ENCODE data around the gene USP3. TPM values are rescaled to one million over a fixed set of nuclear protein-coding genes. Genes with fewer than 3 reads are reported as not detected.
A peak's percentile ranks its signal among the peaks of the same experiment; 100 is the strongest.

Gene USP3
- total RNA-seq, 1 experiment from 2014 or later = 54.2 TPM

DNA sequence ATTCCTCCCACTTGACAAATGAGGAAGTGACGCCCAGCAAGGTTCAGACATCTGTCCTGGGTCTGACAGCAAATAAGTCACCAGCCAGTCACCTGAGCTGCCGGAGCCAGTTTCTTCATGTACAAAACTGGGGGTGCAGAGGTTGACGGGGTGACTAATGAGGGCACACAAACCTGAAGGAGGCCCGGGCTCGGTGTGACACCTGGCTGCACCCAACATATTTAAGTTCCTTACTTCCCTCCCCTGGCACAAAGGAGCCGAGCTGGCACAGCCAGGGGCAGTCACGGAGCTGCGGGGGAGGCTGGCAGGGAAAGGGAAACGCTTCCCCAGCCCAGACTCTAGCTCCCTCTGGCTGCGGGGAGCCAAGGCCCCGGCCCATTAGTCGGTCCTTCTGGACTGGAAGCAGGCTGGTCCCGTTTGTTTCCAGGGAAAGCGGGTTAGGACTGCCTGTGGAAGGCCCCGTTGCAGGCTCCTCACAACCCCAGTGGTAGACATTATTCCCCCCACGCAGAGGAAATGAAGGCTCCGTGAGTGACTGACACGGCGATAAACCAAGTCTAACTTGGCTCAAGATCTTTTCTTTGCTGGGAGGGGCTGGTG, 95.1 kb downstream of the USP3 start:
- peak overlapping the region; percentile 75 for H3K4me3 ChIP-seq (ENCODE audit: low read depth, low read length)
- Mint-ChIP-seq H3K27me3 (ENCODE audit: insufficient read depth, unreplicated experiment) (no peaks in the 10 kb centered on the region), H3K4me3 (ENCODE audit: unreplicated experiment) (peak overlapping the region; percentile 90), H3K4me1 (ENCODE audit: low read depth, unreplicated experiment) (no peaks in the 10 kb centered on the region), H3K36me3 (ENCODE audit: insufficient read depth, unreplicated experiment) (peaks cover 50% of the 10 kb centered on the region), H3K27ac (ENCODE audit: unreplicated experiment) (peak overlapping the region; percentile 74), H3K9me3 (ENCODE audit: unreplicated experiment) (no peaks in the 10 kb centered on the region)
- no TSS peak for BruUV-seq (replicated peaks)
- H3K9me3 ChIP-seq = no peaks in the 10 kb centered on the region
- H3K27me3 ChIP-seq (replicated peaks; ENCODE audit: control insufficient read depth, insufficient read depth, low read length) = no peaks in the 10 kb centered on the region
- peak in 1 of 2 experiments; percentile 57 for DNase-seq
- intact Hi-C loops (cut with micrococcal nuclease; ENCODE audit: unreplicated experiment) = no loop called here
- H3K4me1 ChIP-seq = no peaks in the 10 kb centered on the region; the same call in 1 of the 2 replicates
- ChIA-PET POLR2A (no interaction called here), CTCF (interaction anchor here (0.8 to 2.3 kb wide), 5 partner anchors 11 to 139 kb away, joined by 3 to 7 read pairs (median 5); no protein-coding TSS in a partner anchor)
- TF ChIP-seq, protein P1, sequence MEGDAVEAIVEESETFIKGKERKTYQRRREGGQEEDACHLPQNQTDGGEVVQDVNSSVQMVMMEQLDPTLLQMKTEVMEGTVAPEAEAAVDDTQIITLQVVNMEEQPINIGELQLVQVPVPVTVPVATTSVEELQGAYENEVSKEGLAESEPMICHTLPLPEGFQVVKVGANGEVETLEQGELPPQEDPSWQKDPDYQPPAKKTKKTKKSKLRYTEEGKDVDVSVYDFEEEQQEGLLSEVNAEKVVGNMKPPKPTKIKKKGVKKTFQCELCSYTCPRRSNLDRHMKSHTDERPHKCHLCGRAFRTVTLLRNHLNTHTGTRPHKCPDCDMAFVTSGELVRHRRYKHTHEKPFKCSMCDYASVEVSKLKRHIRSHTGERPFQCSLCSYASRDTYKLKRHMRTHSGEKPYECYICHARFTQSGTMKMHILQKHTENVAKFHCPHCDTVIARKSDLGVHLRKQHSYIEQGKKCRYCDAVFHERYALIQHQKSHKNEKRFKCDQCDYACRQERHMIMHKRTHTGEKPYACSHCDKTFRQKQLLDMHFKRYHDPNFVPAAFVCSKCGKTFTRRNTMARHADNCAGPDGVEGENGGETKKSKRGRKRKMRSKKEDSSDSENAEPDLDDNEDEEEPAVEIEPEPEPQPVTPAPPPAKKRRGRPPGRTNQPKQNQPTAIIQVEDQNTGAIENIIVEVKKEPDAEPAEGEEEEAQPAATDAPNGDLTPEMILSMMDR (IDR thresholded peaks at IDR 0.05; ENCODE audit: insufficient read depth in 1 of 2, low read depth in 1 of 2, low read length in 1 of 2, severe bottlenecking in 1 of 2, unreplicated experiment in 1 of 2) = peak; percentile 23 to 44
- H3K36me3 ChIP-seq (ENCODE audit: control insufficient read depth, insufficient read depth, low read length) = no peaks in the 10 kb centered on the region

DNA sequence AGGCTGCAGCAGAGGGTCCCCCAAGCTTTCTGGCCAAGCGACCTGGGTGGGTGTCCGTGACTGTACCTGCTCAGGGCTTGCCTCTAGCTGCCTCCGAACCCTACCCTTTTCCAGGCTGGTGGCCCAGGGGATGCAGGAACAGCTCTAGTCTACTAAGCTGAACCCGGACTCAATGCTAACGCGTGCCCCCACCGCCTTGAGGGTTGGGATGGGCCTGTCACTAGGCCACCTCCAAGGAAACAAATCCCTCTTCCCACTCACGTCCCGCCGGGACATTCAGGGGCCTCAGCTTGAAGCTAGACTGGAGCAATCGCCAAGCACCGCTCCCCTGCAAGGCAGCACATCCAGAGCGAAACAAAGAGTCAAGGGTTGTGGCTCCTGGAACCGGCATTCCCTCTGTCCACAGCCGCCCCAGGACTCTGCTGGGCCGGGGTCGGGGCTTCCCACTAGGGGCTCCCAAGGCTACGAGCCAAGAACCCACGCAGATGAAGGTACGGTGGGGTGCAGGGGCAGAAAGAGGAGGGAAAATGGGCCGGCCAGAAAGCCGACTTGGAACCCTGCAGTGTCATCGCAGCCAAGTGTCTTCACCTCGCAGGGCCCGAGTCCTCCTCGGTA, 95.7 kb downstream of the USP3 start:
- Mint-ChIP-seq H3K27ac (ENCODE audit: unreplicated experiment) (peak overlapping the region; percentile 74), H3K27me3 (ENCODE audit: insufficient read depth, unreplicated experiment) (no peaks in the 10 kb centered on the region), H3K9me3 (ENCODE audit: unreplicated experiment) (no peaks in the 10 kb centered on the region), H3K4me1 (ENCODE audit: low read depth, unreplicated experiment) (no peaks in the 10 kb centered on the region), H3K4me3 (ENCODE audit: unreplicated experiment) (peak overlapping the region; percentile 90), H3K36me3 (ENCODE audit: insufficient read depth, unreplicated experiment) (peaks cover 50% of the 10 kb centered on the region)
- DNase-seq = no peak
- BruUV-seq (replicated peaks) = no TSS peak
- TF ChIP-seq, protein P1 (IDR thresholded peaks at IDR 0.05; ENCODE audit: insufficient read depth in 1 of 2, low read depth in 1 of 2, low read length in 1 of 2, severe bottlenecking in 1 of 2, unreplicated experiment in 1 of 2) = no peak
- Histone ChIP-seq H3K4me3 (ENCODE audit: low read depth, low read length) (peak overlapping the region; percentile 75), H3K9me3 (no peaks in the 10 kb centered on the region), H3K4me1 (no peaks in the 10 kb centered on the region; the same call in 1 of the 2 replicates), H3K36me3 (ENCODE audit: control insufficient read depth, insufficient read depth, low read length) (no peaks in the 10 kb centered on the region), H3K27me3 (replicated peaks; ENCODE audit: control insufficient read depth, insufficient read depth, low read length) (no peaks in the 10 kb centered on the region)
- ChIA-PET POLR2A (no interaction called here), CTCF (interaction anchor here (0.9 to 2.3 kb wide), 4 partner anchors 10 to 139 kb away, joined by 3 to 7 read pairs (median 5); no protein-coding TSS in a partner anchor)
- intact Hi-C loops (cut with micrococcal nuclease; ENCODE audit: unreplicated experiment) = loop anchor here (2.0 kb wide), 1 partner anchor 139 kb away; no protein-coding TSS in a partner anchor

DNA sequence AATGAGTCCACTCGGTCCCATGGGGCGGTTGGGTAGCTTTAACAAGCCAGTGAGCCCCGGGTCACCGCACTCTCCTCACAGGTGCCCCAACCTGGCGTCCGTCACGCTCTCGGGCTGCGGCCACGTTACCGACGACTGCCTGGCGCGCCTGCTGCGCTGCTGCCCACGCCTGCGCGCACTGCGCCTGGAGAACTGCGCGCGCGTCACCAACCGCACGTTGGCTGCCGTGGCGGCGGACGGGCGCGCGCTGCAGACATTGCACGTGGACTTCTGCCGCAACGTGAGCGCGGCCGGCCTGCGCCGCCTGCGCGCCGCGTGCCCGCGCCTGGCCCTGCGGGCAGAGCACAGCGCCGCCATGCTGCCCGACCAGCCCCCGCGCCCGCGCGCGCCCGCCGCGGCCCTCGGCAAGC, 96.2 kb downstream of the USP3 start:
- peak overlapping the region; percentile 74 for H3K27ac Mint-ChIP-seq (ENCODE audit: unreplicated experiment)
- no peaks in the 10 kb centered on the region for H3K27me3 ChIP-seq (replicated peaks; ENCODE audit: control insufficient read depth, insufficient read depth, low read length)

More for the DNA sequence above, 96.2 kb downstream of the USP3 start:
- no peaks in the 10 kb centered on the region for H3K9me3 Mint-ChIP-seq (ENCODE audit: unreplicated experiment)
- H3K36me3 ChIP-seq (ENCODE audit: control insufficient read depth, insufficient read depth, low read length) = no peaks in the 10 kb centered on the region
- H3K4me1 Mint-ChIP-seq (ENCODE audit: low read depth, unreplicated experiment) = no peaks in the 10 kb centered on the region
- H3K9me3 ChIP-seq = no peaks in the 10 kb centered on the region
- BruUV-seq (replicated peaks) = no TSS peak
- intact Hi-C loops (cut with micrococcal nuclease; ENCODE audit: unreplicated experiment) = loop anchor here (2.0 kb wide), 1 partner anchor 140 kb away; no protein-coding TSS in a partner anchor
- peak; percentile 89 to 94 for DNase-seq
- peaks cover 49% of the 10 kb centered on the region for H3K36me3 Mint-ChIP-seq (ENCODE audit: insufficient read depth, unreplicated experiment)
- TF ChIP-seq, protein P1 (IDR thresholded peaks at IDR 0.05; ENCODE audit: insufficient read depth in 1 of 2, low read depth in 1 of 2, low read length in 1 of 2, severe bottlenecking in 1 of 2, unreplicated experiment in 1 of 2) = no peak
- peak overlapping the region; percentile 92 for H3K4me3 ChIP-seq (ENCODE audit: low read depth, low read length)
- no peaks in the 10 kb centered on the region; the same call in 1 of the 2 replicates for H3K4me1 ChIP-seq
- H3K4me3 Mint-ChIP-seq (ENCODE audit: unreplicated experiment) = peak overlapping the region; percentile 90
- POLR2A ChIA-PET = no interaction called here
- H3K27me3 Mint-ChIP-seq (ENCODE audit: insufficient read depth, unreplicated experiment) = no peaks in the 10 kb centered on the region
- CTCF ChIA-PET = interaction anchor here (0.9 to 2.3 kb wide), 3 partner anchors 9 to 140 kb away, joined by 3 to 7 read pairs (median 6); no protein-coding TSS in a partner anchor

All from Caco-2 (cell line).